Fibroblast of mammary gland (primary cell): ENCODE results near the gene BPIFB4.
"Not testable (repeated sequence)": the region's sequence is repeated elsewhere in the genome, so short reads cannot be mapped to it uniquely, and the experiment has no call there.

Experiments used
- DNase-seq: peaks from one replicate; pipeline ENCODE4 v3.0.0-alpha.2; 2010; ENCODE audit warnings: low read depth
- H3K4me3 ChIP-seq: 2 replicates; pipeline ENCODE4 v1.5.1; 2011; ENCODE audit warnings: low read depth, mild to moderate bottlenecking, low read length, moderate library complexity; ENCODE audit not compliant: control insufficient read depth
- CTCF ChIP-seq: conservative IDR thresholded peaks from 2 replicates; pipeline ENCODE4 v1.5.1; 2011; ENCODE audit warnings: low read depth, low read length, inconsistent platforms; ENCODE audit not compliant: control insufficient read depth, insufficient read depth

Gene BPIFB4

DNA sequence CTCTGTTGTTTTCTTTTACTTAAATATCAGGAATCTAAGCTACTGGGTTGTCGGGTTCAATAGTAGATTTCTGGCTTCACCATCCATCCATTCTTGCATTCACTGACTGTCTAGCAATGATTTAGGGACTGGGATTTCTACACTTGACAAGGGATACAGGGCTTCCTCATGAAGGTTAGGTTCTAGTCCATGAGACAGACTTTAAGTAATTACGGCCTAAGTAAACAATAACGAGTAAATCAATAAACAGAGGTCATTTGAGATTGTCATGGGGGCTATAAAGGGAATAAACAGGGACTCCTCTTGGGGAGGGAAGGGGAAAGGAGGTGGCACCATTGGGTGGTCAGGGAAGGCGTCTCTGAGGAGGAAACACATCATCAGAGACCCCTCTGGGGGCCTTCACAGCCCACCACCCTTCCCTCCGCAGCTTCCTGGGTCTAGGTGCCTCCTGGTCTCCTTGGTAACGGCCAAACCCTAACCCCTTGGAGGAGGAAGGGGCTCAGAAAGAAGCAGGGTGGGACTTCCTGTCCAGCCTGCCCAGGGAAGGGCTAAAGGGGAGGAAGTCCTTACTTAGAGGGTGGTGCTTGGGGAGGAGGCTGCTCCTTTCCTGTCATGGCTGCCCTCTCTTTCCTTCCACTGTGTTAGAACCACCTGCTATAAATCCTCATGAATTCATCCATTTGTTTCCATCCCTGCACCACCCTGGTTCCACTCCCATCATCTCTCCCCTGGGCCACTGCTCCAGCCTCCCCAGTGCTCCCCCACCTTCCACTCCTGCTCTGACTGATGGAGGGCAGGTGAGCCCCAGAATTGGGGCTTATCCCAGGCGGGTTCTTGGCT lies 33.3 kb downstream of the BPIFB4 start:
- no peak for TF ChIP-seq CTCF
- no peak for DNase-seq
- H3K4me3 ChIP-seq, result no peak overlapping the region

- no peak for DNase-seq
- no peak for TF ChIP-seq CTCF
- H3K4me3 ChIP-seq, result no peak overlapping the region
Observed at GRCh38 chr20:33113387-33113908, 34.0 kb downstream of the BPIFB4 start.

- H3K4me3 ChIP-seq, DNase-seq: not testable (repeated sequence)
Observed at GRCh38 chr20:33115501-33115900, 36.1 kb downstream of the BPIFB4 start.

- TF ChIP-seq CTCF, result no peak
- no peak for DNase-seq
- H3K4me3 ChIP-seq, result no peak overlapping the region
Observed at GRCh38 chr20:33119725-33120720, 40.6 kb downstream of the BPIFB4 start.

GRCh38 chr20:33120934-33121333 lies 41.5 kb downstream of the BPIFB4 start:
- H3K4me3 ChIP-seq, result no peak overlapping the region
- no peak for TF ChIP-seq CTCF
- DNase-seq, result no peak

DNA sequence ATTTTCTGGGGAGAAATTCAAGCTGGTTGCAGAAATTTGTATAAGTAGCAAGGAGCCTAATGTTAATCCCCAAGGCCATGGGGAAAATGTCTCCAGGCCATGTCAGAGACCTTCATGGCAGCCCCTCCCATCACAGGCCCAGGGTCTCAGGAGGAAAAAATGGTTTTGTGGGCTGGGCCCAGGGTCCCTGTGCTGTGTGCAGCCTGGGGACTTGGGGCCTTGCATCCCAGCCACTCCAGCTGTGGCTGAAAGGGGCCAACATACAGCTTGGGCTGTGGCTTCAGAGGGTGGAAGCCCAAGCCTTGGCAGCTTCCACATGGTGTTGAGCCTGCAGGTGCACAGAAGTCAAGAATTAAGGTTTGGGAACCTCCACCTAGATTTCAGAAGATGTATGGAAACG lies 42.9 kb downstream of the BPIFB4 start:
- not testable (repeated sequence) for H3K4me3 ChIP-seq, DNase-seq

- no peak for DNase-seq
- H3K4me3 ChIP-seq, result no peak overlapping the region
- TF ChIP-seq CTCF, result no peak
Observed at GRCh38 chr20:33124261-33124660, 44.8 kb downstream of the BPIFB4 start.
